Activated naive CD8-positive, alpha-beta T cell (primary cell): ENCODE measurements around the gene TFF3.

Experiments used
- H3K27ac Mint-ChIP-seq: one replicate; pipeline ENCODE4 v1.8.0; 2021; ENCODE audit warnings: mixed read lengths
- H3K27me3 Mint-ChIP-seq: one replicate; pipeline ENCODE4 v1.8.0; 2021; ENCODE audit warnings: mixed read lengths
- H3K36me3 Mint-ChIP-seq: one replicate; pipeline ENCODE4 v1.8.0; 2021; ENCODE audit warnings: mixed read lengths
- H3K4me1 Mint-ChIP-seq: one replicate; pipeline ENCODE4 v1.8.0; 2021; ENCODE audit warnings: low read depth, mixed read lengths
- H3K4me3 Mint-ChIP-seq: one replicate; pipeline ENCODE4 v1.8.0; 2021; ENCODE audit warnings: mild to moderate bottlenecking, mixed read lengths
- H3K9me3 Mint-ChIP-seq: one replicate; pipeline ENCODE4 v1.8.0; 2021; ENCODE audit warnings: low read depth, mixed read lengths

The TFF3 gene

GRCh38 chr21:42282021-42282420, 33.2 kb downstream of the TFF3 start:
- Mint-ChIP-seq H3K27ac (no peak overlapping the region), H3K27me3 (no peaks in the 10 kb centered on the region), H3K4me3 (no peak overlapping the region), H3K4me1 (no peaks in the 10 kb centered on the region), H3K36me3 (no peaks in the 10 kb centered on the region), H3K9me3 (no peaks in the 10 kb centered on the region)

- Mint-ChIP-seq H3K4me1 (no peaks in the 10 kb centered on the region), H3K4me3 (no peak overlapping the region), H3K27me3 (no peaks in the 10 kb centered on the region), H3K9me3 (no peaks in the 10 kb centered on the region), H3K27ac (no peak overlapping the region), H3K36me3 (no peaks in the 10 kb centered on the region)
These were observed 34.0 kb downstream of the TFF3 start for GRCh38 chr21:42281181-42281680.

GRCh38 chr21:42280356-42281180, 34.6 kb downstream of the TFF3 start:
- H3K27ac Mint-ChIP-seq = no peak overlapping the region

GRCh38 chr21:42279888-42280287, 35.3 kb downstream of the TFF3 start:
- Mint-ChIP-seq H3K36me3 (no peaks in the 10 kb centered on the region), H3K4me1 (no peaks in the 10 kb centered on the region), H3K27me3 (no peaks in the 10 kb centered on the region), H3K27ac (no peak overlapping the region), H3K9me3 (no peaks in the 10 kb centered on the region), H3K4me3 (no peak overlapping the region)

More at GRCh38 chr21:42280356-42281180, 34.6 kb downstream of the TFF3 start:
- H3K27me3 Mint-ChIP-seq = no peaks in the 10 kb centered on the region
- H3K9me3 Mint-ChIP-seq = no peaks in the 10 kb centered on the region
- no peak overlapping the region for H3K4me3 Mint-ChIP-seq
- H3K4me1 Mint-ChIP-seq = no peaks in the 10 kb centered on the region
- H3K36me3 Mint-ChIP-seq = no peaks in the 10 kb centered on the region

- no peaks in the 10 kb centered on the region for H3K9me3 Mint-ChIP-seq
- no peak overlapping the region for H3K27ac Mint-ChIP-seq
- no peaks in the 10 kb centered on the region for H3K36me3 Mint-ChIP-seq
- no peaks in the 10 kb centered on the region for H3K27me3 Mint-ChIP-seq
- no peaks in the 10 kb centered on the region for H3K4me1 Mint-ChIP-seq
- H3K4me3 Mint-ChIP-seq = no peak overlapping the region
These were observed 35.8 kb downstream of the TFF3 start for GRCh38 chr21:42279341-42279871.

- no peak overlapping the region for H3K27ac Mint-ChIP-seq
- no peak overlapping the region for H3K4me3 Mint-ChIP-seq
- H3K27me3 Mint-ChIP-seq = no peaks in the 10 kb centered on the region
- no peaks in the 10 kb centered on the region for H3K9me3 Mint-ChIP-seq
- H3K36me3 Mint-ChIP-seq = no peaks in the 10 kb centered on the region
- no peaks in the 10 kb centered on the region for H3K4me1 Mint-ChIP-seq
These were observed 36.6 kb downstream of the TFF3 start for GRCh38 chr21:42278451-42279149.

GRCh38 chr21:42277593-42277992, 37.6 kb downstream of the TFF3 start:
- Mint-ChIP-seq H3K4me1 (no peaks in the 10 kb centered on the region), H3K9me3 (no peaks in the 10 kb centered on the region), H3K4me3 (no peak overlapping the region), H3K27ac (no peak overlapping the region), H3K27me3 (no peaks in the 10 kb centered on the region), H3K36me3 (no peaks in the 10 kb centered on the region)

- no peak overlapping the region for H3K4me3 Mint-ChIP-seq
- no peaks in the 10 kb centered on the region for H3K36me3 Mint-ChIP-seq
- H3K27me3 Mint-ChIP-seq = no peaks in the 10 kb centered on the region
- H3K9me3 Mint-ChIP-seq = no peaks in the 10 kb centered on the region
- no peak overlapping the region for H3K27ac Mint-ChIP-seq
- no peaks in the 10 kb centered on the region for H3K4me1 Mint-ChIP-seq
These were observed 38.6 kb downstream of the TFF3 start for GRCh38 chr21:42276526-42277154.

- Mint-ChIP-seq H3K27ac (no peak overlapping the region), H3K4me3 (no peak overlapping the region), H3K36me3 (no peaks in the 10 kb centered on the region), H3K27me3 (no peaks in the 10 kb centered on the region), H3K9me3 (no peaks in the 10 kb centered on the region), H3K4me1 (no peaks in the 10 kb centered on the region)
These were observed 39.1 kb downstream of the TFF3 start for GRCh38 chr21:42276076-42276475.

GRCh38 chr21:42272984-42273600, 42.1 kb downstream of the TFF3 start:
- no peak overlapping the region for H3K4me3 Mint-ChIP-seq
- H3K27me3 Mint-ChIP-seq = no peaks in the 10 kb centered on the region
- peaks cover 16% of the 10 kb centered on the region for H3K4me1 Mint-ChIP-seq
- H3K27ac Mint-ChIP-seq = no peak overlapping the region
- H3K36me3 Mint-ChIP-seq = no peaks in the 10 kb centered on the region
- H3K9me3 Mint-ChIP-seq = no peaks in the 10 kb centered on the region

GRCh38 chr21:42272109-42272962, 42.9 kb downstream of the TFF3 start:
- no peaks in the 10 kb centered on the region for H3K9me3 Mint-ChIP-seq
- H3K4me1 Mint-ChIP-seq = peaks cover 21% of the 10 kb centered on the region
- H3K36me3 Mint-ChIP-seq = no peaks in the 10 kb centered on the region
- H3K27me3 Mint-ChIP-seq = no peaks in the 10 kb centered on the region
- no peak overlapping the region for H3K4me3 Mint-ChIP-seq
- H3K27ac Mint-ChIP-seq = no peak overlapping the region

- Mint-ChIP-seq H3K4me1 (peaks cover 32% of the 10 kb centered on the region), H3K27ac (peak overlapping the region; percentile 79), H3K27me3 (no peaks in the 10 kb centered on the region), H3K9me3 (no peaks in the 10 kb centered on the region), H3K4me3 (no peak overlapping the region), H3K36me3 (no peaks in the 10 kb centered on the region)
These were observed 44.1 kb downstream of the TFF3 start for GRCh38 chr21:42271065-42271464.

GRCh38 chr21:42269386-42269785, 45.8 kb downstream of the TFF3 start:
- Mint-ChIP-seq H3K36me3 (peaks cover under 1% of the 10 kb centered on the region), H3K27ac (peak overlapping the region; percentile 83), H3K9me3 (no peaks in the 10 kb centered on the region), H3K4me3 (peak overlapping the region; percentile 38), H3K4me1 (peaks cover 33% of the 10 kb centered on the region), H3K27me3 (no peaks in the 10 kb centered on the region)
